Measurements from ENCODE around the gene PLXND1.

Gene PLXND1

GRCh38 chr3:129581623-129582022, 24.9 kb downstream of the PLXND1 start:
- no peak for DNase-seq

- no peak for DNase-seq
These were observed 26.5 kb downstream of the PLXND1 start for GRCh38 chr3:129579991-129580390.

- no peak for DNase-seq
These were observed 28.3 kb downstream of the PLXND1 start for GRCh38 chr3:129577925-129578786.

- peak; percentile 57 to 73 for DNase-seq
These were observed 29.1 kb downstream of the PLXND1 start for GRCh38 chr3:129577366-129577765.

GRCh38 chr3:129576514-129577352, 29.7 kb downstream of the PLXND1 start:
- DNase-seq = peak; percentile 82 to 96

- DNase-seq = no peak
These were observed 30.5 kb downstream of the PLXND1 start for GRCh38 chr3:129575997-129576384.

- no peak for DNase-seq
These were observed 31.1 kb downstream of the PLXND1 start for GRCh38 chr3:129575233-129575996.

- no peak for DNase-seq
These were observed 32.3 kb downstream of the PLXND1 start for GRCh38 chr3:129574206-129574605.

GRCh38 chr3:129573493-129573892, 33.0 kb downstream of the PLXND1 start:
- DNase-seq = no peak

GRCh38 chr3:129572603-129573002, 33.9 kb downstream of the PLXND1 start:
- no peak for DNase-seq

- DNase-seq = no peak
These were observed 34.6 kb downstream of the PLXND1 start for GRCh38 chr3:129571605-129572547.

GRCh38 chr3:129569856-129570255, 36.6 kb downstream of the PLXND1 start:
- no peak for DNase-seq

- DNase-seq = no peak
These were observed 38.5 kb downstream of the PLXND1 start for GRCh38 chr3:129567939-129568338.

GRCh38 chr3:129567176-129567705, 39.2 kb downstream of the PLXND1 start:
- no peak for DNase-seq

- no peak for DNase-seq
These were observed 40.6 kb downstream of the PLXND1 start for GRCh38 chr3:129565902-129566301.

GRCh38 chr3:129564981-129565644, 41.4 kb downstream of the PLXND1 start:
- DNase-seq = no peak

GRCh38 chr3:129563850-129564535, 42.5 kb downstream of the PLXND1 start:
- no peak for DNase-seq

- no peak for DNase-seq
These were observed 43.1 kb downstream of the PLXND1 start for GRCh38 chr3:129563332-129563731.

- DNase-seq = no peak
These were observed 43.7 kb downstream of the PLXND1 start for GRCh38 chr3:129562803-129563202.

GRCh38 chr3:129561619-129562248, 44.7 kb downstream of the PLXND1 start:
- DNase-seq = no peak

All from NCI-H2081 (cell line).